Femur (tissue), 1 donor: ENCODE results near the gene CLEC16A.
"Not testable (repeated sequence)": the region's sequence is repeated elsewhere in the genome, so short reads cannot be mapped to it uniquely, and the experiment has no call there.

Source experiments
- DNase-seq: peaks from one replicate; pipeline ENCODE4 v3.0.0-alpha.2; 2017

The CLEC16A gene

DNA sequence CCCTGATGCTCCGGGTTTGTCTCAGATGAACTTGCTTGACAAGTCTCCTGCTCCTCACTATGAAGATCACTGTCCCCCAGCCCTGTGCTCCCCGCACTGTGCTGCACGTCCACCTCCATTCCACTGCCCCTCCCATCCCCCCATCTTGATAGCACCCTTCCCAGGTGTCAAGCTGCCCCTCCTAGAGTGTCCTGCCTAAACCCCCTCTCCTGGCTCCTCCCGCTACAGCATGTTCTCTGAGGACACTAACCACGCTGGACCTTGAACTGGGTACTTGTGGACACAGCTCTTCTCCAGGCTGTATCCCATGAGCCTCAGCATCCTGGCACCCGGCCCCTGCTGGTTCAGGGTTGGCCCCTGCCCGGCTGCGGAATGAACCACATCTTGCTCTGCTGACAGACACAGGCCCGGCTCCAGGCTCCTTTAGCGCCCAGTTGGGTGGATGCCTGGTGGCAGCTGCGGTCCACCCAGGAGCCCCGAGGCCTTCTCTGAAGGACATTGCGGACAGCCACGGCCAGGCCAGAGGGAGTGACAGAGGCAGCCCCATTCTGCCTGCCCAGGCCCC lies 20.6 kb upstream of the CLEC16A start:
- peak; percentile 73 for DNase-seq

DNA sequence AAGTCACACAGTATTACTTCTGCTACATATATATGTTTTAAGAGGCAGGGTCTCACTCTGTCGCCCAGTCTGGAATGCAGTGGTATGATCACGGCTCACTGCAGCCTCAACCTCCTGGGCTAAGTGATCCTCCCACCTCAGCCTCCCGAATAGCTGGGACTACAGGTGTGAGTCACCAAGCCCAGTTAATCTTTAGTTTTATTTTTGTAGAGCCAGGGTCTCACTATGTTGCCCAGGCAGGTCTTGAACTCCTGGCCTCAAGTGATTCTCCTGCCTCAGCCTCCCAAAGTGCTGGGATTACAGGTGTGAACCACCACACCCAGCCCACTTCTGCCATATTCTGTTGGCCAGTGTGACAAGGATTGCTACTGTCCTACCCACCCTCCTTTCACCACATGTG lies 19.1 kb upstream of the CLEC16A start:
- not testable (repeated sequence) for DNase-seq

DNA sequence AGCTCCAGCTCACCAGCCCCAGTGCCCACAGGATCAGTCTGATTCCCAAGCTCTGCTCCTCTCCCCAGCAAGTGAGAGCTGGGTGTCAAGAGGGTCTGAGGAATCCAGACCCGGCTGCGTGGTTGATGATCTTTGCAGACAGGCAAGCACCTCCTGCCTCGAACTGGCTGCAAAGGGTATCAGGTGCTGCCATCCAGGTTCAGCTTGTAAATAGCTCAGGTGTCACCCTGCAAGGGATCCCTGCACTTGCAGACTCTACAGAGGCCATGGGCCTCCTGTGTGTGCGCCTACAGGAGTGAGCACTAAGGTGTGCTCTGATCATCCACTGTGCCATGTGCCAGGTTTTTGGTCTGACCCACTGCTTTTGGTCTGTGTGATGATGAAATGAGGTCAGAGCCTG lies 18.3 kb upstream of the CLEC16A start:
- DNase-seq = no peak

DNA sequence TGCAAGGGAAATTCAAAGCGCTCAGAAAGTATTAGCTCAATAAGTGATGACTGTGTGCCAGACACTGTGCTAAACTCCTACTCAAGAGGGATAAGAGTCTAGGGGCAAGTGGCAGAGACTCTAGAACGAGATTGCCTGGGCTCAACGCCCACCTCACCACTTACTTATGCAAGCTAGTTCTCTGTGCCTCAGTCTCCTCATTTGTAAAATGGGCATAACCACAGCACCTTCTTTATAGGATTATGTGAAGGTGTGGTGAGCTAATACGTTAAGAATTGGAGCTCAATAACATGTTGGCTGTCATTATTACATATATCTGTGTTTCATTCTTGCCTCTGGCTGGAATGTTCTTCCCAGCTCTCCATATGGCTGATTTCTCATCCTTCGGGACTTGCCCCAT lies 17.5 kb upstream of the CLEC16A start:
- DNase-seq = no peak

DNA sequence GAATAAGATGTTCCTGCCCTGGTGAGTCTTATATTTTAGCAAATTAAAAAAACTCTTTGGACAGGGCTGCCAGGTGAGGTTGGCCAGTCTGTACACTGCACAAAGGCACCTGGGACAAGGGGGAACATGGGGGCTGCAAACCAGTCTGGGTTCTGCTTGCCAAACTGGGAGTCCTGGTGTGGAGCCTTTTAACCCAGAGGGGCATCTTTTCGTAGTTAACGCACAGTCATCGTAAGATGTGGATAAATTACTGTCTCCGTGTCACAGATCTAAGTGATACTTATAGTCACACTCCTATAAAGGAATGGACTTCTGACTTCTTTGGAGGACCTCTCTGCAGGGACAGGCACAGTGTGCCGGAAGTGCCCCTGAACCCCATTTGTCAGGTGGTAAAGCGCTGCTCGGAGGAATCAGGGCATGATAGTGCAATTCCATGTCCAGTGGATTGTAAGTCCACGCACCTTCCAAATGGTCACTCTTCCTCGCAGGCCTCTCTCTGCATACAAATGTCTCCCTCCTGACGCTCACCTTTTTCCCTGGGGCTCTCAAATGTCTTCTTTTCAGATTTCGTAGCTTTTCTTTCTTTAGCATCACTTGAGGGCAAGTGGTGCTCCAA lies 16.8 kb upstream of the CLEC16A start:
- no peak for DNase-seq

DNA sequence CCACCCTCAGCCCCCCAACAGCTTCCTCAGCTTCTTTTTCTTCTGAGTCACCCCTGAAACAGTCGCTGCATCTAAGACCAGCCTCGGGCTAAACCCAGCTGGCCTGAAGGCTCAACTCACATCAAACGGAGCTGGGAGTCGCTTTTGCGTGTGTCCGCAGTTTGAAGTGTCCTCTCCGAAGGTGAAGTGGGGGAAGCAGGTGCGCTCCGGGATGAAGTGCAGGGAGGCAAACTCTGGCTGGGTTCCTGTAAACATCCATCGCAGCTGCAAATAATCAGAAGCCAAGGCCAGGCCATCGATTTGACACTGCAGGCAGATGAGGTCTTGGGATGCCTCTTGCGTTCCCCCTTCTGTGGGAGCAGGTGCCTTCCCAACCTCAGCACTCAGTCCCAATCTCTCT lies 15.3 kb upstream of the CLEC16A start:
- DNase-seq = not testable (repeated sequence)

DNA sequence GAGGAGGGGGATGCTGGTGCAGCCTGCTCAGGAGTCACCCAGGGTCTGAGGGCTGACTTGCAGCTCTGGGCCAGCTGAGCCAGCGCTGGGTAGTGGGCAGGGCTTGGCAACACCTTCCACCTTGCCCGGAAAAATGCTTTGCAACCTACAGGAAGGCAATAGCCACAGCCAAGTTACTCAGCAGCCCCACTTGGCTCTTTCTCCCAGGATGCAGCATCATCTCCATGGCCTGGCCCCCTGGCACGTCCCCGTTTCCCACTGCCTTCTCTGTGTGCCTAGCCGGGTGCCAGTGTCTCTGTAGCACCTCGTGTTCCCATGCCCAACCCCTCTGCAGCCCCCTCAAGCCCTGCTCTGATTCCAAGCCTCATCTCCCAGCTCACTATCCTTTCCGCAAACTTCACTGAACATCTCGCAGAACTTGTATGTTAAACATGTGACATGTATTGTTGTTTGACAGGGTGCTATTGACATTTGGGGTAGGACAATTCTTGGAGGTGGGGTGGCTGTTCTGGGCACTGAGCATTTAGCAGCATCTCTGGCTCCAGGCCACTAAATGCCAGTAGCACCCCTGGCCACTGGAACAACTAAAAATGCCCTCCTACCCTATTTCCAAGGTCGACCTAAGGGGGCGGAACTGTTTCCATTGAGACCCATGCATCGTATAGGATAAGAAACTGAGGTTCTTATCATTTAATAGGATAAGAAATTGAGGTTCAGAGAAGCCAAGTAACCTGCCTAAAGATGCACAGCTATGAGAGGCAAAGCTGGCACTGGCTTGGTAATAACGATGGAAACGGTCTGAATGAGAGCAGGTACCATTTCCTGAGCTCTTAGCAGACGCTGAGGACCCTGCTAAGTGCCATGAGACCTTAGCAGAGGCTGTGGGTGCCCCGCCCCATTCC lies 14.3 kb upstream of the CLEC16A start:
- DNase-seq = no peak

DNA sequence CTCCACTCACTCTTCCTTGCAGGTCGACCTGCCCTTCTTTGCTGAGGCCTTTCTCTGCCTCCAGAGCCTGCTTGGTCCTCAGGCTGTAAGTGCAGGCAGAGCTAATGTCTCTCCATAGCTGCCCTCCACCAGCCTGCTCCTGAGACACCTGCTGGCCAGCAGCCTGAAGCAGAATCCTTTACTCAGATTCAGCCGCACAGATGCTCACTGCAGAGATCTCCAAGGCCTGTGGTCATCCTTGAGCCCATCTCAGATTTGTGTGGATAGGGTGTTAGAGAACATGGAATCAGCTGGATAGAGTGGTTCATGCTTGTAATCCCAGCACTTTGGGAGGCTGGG lies 13.6 kb upstream of the CLEC16A start:
- no peak for DNase-seq

DNA sequence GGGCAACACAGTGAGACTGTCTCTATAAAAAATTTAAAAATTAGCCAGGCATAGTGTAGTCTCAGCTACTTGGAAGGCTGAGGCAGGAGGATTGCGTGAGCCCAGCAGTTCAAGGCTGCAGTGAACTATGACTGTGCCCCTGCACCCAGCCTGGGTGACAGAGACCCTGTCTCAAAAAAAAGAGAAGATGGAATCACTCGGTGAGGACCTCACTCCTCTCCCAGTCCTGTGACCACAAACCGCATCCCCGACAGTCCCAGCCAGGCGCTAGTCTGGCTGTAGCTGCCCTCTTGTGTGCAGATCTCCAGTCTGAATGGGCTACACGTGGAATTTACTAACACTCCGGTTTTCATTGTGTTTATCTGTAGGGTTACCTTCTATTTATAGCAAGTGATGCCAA lies 13.2 kb upstream of the CLEC16A start:
- no peak for DNase-seq

DNA sequence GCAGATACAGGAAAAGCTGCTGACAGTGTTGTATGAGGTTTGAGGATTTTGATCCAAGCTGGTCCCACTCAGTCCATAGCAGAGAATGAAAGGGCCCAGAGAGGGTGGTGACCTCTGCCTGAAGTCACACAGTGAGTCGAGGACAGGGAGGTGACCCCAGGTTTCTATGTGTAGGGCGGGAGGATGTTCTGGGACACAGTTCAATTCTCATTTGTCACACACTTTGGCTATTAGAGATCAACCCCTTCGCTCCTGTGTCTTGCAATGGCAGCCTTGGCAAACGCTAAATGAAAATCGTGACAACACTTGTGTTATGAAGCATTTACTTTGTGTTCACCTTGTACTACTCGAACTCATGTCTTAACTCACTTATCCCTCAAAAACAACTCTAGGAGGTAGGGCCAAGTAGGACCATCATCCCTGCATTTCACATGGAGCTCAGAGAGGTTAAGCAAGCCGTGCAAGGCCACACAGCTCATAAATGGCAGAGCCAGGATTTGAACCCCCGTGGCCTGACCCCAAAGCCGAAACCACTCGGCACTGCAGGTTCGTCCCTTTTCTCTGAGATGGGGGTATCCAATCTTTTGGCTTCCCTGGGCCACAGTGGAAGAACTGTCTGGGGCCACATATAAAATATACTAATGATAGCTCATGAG lies 12.3 kb upstream of the CLEC16A start:
- DNase-seq = no peak

DNA sequence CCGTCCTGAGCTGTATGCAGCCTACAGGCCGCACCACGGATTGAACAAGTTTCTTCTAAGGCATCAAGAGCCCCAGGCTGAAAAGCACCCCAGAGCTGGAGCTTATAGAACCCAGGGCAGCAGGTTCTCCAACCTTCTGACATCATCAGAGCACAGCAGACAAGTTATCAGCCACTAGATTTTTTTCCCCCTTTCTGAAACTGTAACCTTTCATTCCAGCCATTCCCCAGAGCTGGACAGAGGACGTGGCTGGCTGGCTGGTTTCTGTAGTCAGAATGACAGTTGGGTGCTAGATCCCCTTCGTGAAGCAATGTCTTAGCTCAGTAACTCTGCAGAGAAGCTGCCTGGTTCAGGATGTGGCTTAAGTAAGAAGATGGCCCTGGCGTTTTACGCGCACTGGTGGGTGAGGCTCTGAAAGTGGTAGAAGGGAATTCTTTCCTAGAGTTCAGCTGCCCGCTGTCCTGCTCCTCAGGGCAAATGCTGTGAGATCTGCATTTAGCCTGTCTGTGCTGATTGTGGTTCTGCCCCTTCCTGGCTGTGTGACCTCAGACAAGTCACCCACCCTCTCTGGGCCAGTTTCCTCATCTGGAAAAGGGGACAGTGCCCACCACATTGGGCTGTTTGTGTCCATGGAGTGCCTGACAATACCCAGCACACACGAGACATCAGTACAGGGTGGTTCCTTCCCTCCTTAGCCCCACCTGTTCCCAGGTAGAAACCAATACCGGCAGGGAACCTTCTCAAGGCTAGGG lies 11.2 kb upstream of the CLEC16A start:
- no peak for DNase-seq

DNA sequence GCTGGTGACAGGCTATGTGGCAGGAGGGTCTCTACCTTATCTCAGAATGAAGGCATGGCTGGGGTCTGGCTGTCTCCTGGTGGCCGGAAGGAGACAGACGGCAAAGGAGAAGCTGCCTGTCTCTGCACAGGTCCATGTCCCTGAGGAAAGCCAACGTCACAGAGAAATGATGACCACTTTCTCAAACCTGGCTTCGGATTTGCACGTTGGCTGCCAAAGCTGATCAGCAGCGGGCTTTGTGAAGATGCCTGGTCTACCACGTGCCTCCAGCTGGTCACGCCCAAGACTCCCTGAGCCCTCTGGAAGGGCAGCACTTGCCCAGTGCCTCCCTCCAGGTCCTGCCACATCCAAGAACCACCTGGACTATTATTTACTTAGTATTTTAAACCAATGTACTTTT lies 10.5 kb upstream of the CLEC16A start:
- no peak for DNase-seq

DNA sequence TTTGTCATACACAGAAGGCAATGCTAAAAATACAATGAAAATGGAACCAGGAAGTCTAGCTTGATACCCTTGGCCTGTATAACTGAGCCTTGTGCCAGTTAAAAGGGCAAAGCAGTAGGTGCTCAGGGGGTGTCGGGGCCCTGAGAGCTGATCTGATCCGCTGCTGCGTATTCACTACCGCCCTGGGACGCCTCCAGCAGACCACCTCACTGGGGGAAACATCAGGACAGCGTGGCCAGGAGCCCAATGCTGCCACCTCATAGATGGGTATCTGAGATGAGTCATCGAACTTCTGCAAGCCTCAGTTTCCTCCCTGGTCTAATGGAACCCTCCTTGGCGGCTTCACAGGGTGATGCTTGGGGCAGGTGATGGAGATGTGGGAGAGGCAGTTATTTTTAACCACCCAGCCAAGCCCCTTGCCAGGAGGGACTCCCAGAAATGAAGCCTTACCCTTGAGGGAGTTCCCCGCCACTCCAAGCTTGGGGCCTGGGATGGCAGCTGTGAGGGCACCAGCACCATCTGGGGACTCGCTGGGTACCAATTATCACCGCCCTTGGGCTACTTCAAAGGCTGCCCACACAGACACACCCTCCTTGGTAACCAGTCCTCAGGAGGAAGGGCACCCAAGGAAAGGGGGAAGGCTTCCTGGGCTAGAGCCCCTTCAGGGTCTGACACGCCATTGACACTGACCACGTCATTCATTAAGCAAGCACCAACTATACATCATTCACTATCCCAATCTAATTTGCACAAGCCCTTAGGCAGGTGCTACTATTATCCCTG lies 9.8 kb upstream of the CLEC16A start:
- DNase-seq = no peak

DNA sequence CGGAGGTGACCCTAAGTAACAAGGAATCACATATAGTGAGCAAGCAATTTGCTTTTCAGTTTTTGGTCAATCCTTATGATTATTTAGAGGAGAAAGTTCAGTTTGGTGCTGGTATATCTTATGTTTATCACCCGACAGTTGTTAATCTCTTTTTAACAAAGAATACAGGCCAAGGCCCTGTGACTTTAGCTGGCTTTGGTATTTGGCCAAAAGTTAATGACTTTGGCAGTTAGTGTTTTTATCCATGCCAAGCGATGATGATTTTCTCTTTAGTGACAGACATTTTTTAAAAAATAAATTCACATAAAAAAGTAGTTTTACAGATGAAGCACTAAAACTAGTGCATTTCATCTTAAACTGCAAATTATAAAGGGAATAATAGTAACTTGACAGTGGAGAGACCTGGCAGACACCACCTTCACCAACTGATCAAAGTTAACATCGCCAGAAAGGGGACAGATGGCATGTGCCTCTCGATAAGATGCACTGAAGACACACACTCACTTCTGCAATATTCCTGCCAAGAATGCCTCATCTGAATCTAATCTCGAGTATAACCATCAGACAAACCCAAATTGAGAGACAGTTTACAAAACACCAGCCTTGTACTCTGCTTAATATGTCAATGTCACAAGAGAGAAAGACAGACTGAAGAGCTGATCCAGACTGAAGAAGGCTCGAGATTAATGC lies 9.0 kb upstream of the CLEC16A start:
- DNase-seq = no peak

DNA sequence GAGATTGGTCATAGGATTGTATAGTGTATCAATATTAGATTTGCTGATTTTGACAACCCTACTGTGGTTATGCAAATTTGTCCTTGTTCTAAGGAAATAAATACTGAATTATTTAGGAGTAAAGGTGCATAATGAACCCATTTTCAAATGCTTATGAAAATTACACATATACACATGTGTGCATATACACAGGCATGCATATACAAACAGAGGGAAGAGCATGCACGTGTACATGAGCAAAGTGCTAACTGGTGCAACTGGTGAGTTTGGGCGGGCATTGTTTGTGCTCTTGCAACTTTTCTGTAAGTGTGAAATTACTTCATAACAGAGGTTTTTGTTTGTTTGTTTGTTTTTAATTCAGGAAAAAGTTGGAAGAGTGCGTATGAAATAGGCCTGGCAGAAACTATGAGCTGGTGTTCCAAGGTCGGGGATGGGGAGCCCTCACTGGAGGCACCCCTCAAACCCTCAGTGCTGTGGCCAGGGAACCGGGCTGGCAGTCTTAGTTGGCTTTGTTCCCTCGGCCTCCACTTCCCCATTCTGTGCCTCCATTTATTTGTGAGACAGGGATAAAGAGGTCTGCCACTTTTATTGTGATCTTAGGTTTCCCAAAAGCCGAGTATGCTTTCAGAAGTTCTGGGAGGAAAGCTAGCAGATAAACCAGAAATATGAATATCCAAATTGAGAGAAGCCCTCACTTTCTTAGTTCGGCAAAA lies 7.9 kb upstream of the CLEC16A start:
- DNase-seq = no peak

DNA sequence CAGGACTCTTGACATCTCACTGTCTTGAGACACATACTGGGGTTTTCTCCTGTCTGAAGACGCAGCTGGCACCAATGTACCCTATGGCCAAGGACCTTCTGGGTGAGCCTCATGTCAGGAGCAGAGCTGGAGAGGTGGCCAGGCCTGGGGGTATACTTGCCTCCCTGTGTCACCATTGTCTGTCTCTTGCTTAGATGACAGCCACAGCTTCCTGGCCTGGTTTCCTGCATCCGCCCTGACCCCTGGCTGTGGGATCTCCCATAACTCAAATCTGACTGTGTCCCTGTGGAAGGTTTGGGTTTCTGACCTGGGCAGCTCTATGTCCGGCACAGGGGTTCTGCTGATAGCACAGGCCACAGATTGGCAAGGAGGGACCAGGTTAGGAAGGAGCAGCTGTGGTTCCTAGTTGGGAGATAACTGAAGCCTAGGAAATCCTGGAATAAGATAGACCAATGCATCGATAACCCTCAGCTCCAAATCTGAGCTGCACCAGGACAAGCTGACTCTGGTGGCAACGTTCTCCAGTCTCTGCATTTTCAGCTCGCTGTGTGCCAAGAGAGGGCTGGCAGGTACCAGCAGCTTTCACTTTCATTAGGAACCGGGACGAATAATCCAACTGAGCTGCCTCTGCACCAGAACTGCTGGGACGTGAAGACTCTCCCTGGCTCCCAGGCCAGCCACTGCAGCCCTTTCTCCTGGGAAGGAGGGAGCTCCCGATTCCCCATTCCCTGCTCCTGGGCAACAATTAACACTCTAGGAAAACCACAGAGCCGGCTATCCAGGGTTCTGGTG lies 7.1 kb upstream of the CLEC16A start:
- DNase-seq = no peak

DNA sequence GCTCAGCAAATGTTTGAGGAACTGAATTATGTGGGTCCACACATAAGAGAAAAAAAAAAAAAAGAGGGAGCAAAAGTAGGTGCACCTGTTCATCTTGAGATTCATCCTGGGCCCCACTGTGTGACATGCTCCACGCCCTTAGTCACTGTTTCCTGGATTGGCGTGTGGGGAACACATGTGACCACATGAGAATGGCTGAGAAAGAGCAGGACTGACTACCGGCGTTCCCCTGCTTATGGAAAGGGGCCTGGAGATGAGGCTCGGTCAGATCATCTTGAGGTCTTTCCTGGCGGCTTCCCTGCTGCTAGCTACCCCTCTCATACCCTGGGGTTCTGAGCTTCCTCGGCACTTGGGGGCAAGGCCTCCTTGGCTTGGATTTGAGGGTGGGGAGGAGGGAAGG lies 6.0 kb upstream of the CLEC16A start:
- DNase-seq = no peak

DNA sequence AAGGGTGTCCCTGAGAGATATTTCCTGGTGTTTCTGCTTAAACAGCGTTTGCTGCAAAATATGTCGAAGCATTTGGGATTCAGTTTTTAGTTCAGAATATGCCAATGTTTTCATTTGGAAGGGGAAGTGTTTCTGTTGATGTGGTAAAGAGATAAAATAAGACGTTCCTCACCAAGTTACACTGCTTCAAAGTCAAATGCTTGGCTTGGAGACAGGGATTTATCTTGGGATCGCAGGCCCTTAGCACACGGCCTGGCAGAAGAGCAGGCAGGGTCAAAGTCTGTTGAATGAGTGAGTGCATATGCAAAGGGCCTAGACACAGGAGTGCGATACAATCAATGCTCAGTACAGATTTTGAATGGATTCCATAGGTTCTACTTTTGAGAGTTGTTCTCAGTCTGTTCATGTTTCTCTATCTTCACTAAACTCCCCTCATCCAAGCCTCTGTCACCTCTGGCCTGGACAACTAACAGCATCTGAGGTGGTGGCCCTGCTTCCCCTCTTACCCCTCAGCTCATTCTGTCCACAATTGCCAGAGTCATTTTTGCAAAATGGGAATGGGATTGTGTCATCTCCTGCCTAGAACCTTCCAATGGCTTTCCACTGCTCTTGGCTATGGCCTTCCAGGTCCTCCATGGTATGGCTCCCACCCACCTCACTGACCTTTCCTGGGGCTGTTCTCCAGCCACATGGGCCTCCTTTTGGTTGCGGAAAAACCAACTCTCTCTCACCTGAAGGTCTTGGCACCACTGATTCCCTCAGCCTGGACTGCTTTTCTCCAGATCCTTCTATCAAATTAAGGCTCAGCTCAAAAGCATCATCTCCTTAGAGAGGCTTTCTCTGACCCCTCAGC lies 5.3 kb upstream of the CLEC16A start:
- no peak for DNase-seq

DNA sequence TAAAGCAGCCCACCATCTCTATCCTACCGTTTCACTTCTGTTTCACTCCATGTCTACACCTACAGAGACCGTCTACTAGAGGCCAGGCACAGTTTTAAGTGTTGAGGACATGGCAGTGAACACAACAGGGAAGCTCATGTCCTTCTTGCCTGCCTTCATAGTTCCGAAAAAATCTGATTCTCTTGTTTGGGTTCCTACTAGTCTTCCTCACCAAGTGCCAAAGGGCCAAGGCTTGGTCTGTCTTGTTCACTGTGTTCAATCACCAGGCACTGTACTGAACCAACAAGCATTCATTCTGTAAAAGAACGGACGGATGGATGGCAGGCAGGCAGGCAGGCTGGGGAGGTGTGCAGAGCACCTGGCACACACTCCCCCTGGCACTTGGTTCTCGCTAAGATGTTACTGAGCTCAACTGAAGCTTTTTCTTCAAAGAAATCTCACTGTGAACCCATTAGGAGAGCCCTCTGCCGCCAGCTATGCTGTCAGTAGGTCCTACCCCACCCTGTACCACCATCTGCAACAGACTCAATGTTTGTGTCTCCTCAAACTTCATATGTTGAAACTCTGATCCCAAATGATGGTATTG lies 4.6 kb upstream of the CLEC16A start:
- no peak for DNase-seq
